Endodermal cell (in vitro differentiated cells): Measurements from ENCODE around the gene TPBGL. TPM values are rescaled to one million over a fixed set of nuclear protein-coding genes. Genes with fewer than 3 reads are reported as not detected.
A peak's percentile ranks its signal among the peaks of the same experiment; 100 is the strongest.

ENCODE experiments used
- DNase-seq: peaks from one replicate; pipeline ENCODE4 v3.0.0-alpha.2; 2017
- H3K27ac ChIP-seq: 2 replicates; pipeline ENCODE4 v1.5.1; 2013; ENCODE audit warnings: mild to moderate bottlenecking, low read depth, low read length, moderate library complexity
- H3K27me3 ChIP-seq: 2 replicates; pipeline ENCODE4 v1.6.1; 2013; ENCODE audit warnings: mild to moderate bottlenecking, low read length, moderate library complexity; ENCODE audit not compliant: insufficient read depth, control insufficient read depth, poor library complexity, severe bottlenecking
- H3K36me3 ChIP-seq: 2 replicates; pipeline ENCODE4 v1.7.0; 2013; ENCODE audit warnings: mild to moderate bottlenecking, low read length, moderate library complexity; ENCODE audit not compliant: control insufficient read depth, insufficient read depth
- H3K4me1 ChIP-seq: one replicate; pipeline ENCODE4 v1.7.0; 2013; ENCODE audit warnings: low read length; ENCODE audit not compliant: control insufficient read depth, insufficient read depth
- H3K4me3 ChIP-seq: 2 replicates; pipeline ENCODE4 v1.5.1; 2013; ENCODE audit warnings: mild to moderate bottlenecking, low read length, moderate library complexity
- H3K9ac ChIP-seq: 2 replicates; pipeline ENCODE4 v1.6.1; 2013; ENCODE audit warnings: mild to moderate bottlenecking, low read length, moderate library complexity; ENCODE audit not compliant: poor library complexity, severe bottlenecking; ENCODE audit errors: extremely low read depth
- H3K9me3 ChIP-seq: 2 replicates; pipeline ENCODE4 v1.6.1; 2013; ENCODE audit warnings: mild to moderate bottlenecking, low read length, moderate library complexity; ENCODE audit not compliant: control insufficient read depth
- H3K27ac Mint-ChIP-seq: 2 replicates; pipeline ENCODE4 v1.8.0; 2020; ENCODE audit warnings: mixed read lengths
- H3K27me3 Mint-ChIP-seq: 2 replicates; pipeline ENCODE4 v1.8.0; 2021; ENCODE audit warnings: mild to moderate bottlenecking, mixed read lengths; ENCODE audit not compliant: insufficient read depth
- H3K36me3 Mint-ChIP-seq: 2 replicates; pipeline ENCODE4 v1.8.0; 2020; ENCODE audit warnings: low read depth, mixed read lengths
- H3K4me1 Mint-ChIP-seq: 2 replicates; pipeline ENCODE4 v1.8.0; 2020; ENCODE audit warnings: mixed read lengths
- H3K4me3 Mint-ChIP-seq: 2 replicates; pipeline ENCODE4 v1.8.0; 2020; ENCODE audit warnings: mild to moderate bottlenecking, moderate library complexity, mixed read lengths
- H3K9me3 Mint-ChIP-seq: 2 replicates; pipeline ENCODE4 v1.8.0; 2020; ENCODE audit warnings: mild to moderate bottlenecking, mixed read lengths
- CTCF ChIP-seq: fragments of 200-600 bp; sonication (generic); conservative IDR thresholded peaks from 2 replicates; pipeline ENCODE4 v1.5.0; 2021; ENCODE audit warnings: antibody characterized with exemption, mild to moderate bottlenecking
- WGBS, 2 experiments: methylation state at CpG; one replicate each; pipeline versions ENCODE4 v1.1.5 to v1.1.7; 2013; ENCODE audit warnings: missing lambda C conversion rate in 2 of 2, mixed read lengths in 1 of 2; ENCODE audit not compliant: insufficient coverage in 1 of 2, insufficient read length in 1 of 2; 5-methylcytosine and 5-hydroxymethylcytosine counted together
- total RNA-seq, 2 donors: library from RNA; stranded (reverse); fragmentation: NEBNext Ultra II Directional in 1 of 2; extraction: Animal tissue kit (Norgen Biotek cat#: 25700) in 1 of 2; gene quantifications; 2 replicates in 1 of 2; 3 replicates in 1 of 2; pipeline ENCODE4 v1.2.1, GENCODE V29; 2021

The TPBGL gene
- total RNA-seq, 2 donors from 2014 or later = 0.13 TPM; not detected in 1

DNA sequence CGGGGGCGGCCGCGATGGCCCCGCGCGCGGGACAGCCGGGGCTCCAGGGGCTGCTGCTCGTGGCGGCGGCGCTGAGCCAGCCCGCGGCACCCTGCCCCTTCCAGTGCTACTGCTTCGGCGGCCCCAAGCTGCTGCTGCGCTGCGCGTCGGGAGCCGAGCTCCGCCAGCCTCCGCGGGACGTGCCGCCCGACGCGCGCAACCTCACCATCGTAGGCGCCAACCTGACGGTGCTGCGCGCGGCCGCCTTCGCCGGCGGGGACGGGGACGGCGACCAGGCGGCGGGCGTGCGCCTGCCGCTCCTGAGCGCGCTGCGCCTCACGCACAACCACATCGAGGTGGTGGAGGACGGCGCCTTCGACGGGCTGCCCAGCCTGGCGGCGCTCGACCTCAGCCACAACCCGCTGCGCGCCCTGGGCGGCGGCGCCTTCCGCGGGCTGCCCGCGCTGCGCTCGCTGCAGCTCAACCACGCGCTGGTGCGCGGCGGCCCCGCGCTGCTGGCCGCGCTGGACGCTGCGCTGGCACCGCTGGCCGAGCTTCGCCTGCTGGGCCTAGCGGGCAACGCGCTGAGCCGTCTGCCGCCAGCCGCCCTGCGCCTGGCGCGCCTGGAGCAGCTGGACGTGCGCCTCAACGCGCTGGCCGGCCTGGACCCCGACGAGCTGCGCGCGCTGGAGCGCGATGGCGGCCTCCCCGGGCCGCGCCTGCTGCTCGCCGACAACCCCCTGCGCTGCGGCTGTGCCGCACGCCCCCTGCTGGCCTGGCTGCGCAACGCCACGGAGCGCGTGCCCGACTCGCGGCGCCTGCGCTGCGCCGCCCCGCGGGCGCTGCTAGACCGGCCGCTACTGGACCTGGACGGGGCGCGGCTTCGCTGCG, 697 bp downstream of the TPBGL start:
- Mint-ChIP-seq H3K36me3 (no peaks in the 10 kb centered on the region), H3K9me3 (no peaks in the 10 kb centered on the region), H3K27me3 (peaks cover 74% of the 10 kb centered on the region), H3K4me1 (peaks cover 4% of the 10 kb centered on the region), H3K27ac (no peak overlapping the region), H3K4me3 (peak overlapping the region; percentile 54)
- Histone ChIP-seq H3K36me3 (no peaks in the 10 kb centered on the region), H3K9ac (no peak overlapping the region), H3K4me3 (peak overlapping the region; percentile 45), H3K27me3 (peaks cover 81% of the 10 kb centered on the region), H3K9me3 (no peaks in the 10 kb centered on the region), H3K4me1 (peaks cover 4% of the 10 kb centered on the region), H3K27ac (no peak overlapping the region)
- 1% methylated on average over 27 to 140 of the region's 140 CpGs for WGBS, 2 experiments
- peak; percentile 94 for TF ChIP-seq CTCF
- peak; percentile 97 for DNase-seq

GRCh38 chr11:75241906-75242644, 1.5 kb downstream of the TPBGL start:
- Histone ChIP-seq H3K27ac (no peak overlapping the region), H3K9ac (no peak overlapping the region), H3K4me3 (no peak overlapping the region), H3K36me3 (no peaks in the 10 kb centered on the region), H3K9me3 (no peaks in the 10 kb centered on the region), H3K27me3 (peaks cover 81% of the 10 kb centered on the region), H3K4me1 (peaks cover 4% of the 10 kb centered on the region)
- H3K4me1 Mint-ChIP-seq = peaks cover 4% of the 10 kb centered on the region
- no peak overlapping the region for H3K27ac Mint-ChIP-seq
- no peak for DNase-seq
- 10 to 13% methylated on average over 31 to 72 of the region's 72 CpGs for WGBS, 2 experiments
- H3K9me3 Mint-ChIP-seq = no peaks in the 10 kb centered on the region
- peak overlapping the region; percentile 48 for H3K4me3 Mint-ChIP-seq
- no peaks in the 10 kb centered on the region for H3K36me3 Mint-ChIP-seq
- H3K27me3 Mint-ChIP-seq = peaks cover 76% of the 10 kb centered on the region
- no peak for TF ChIP-seq CTCF

- H3K36me3 ChIP-seq = no peaks in the 10 kb centered on the region
- Mint-ChIP-seq H3K27ac (no peak overlapping the region), H3K4me1 (peaks cover 4% of the 10 kb centered on the region), H3K27me3 (peaks cover 67% of the 10 kb centered on the region), H3K9me3 (no peaks in the 10 kb centered on the region), H3K4me3 (peak overlapping the region; percentile 48), H3K36me3 (no peaks in the 10 kb centered on the region)
- no peak overlapping the region for H3K9ac ChIP-seq
- H3K4me3 ChIP-seq = no peak overlapping the region
- no peak overlapping the region for H3K27ac ChIP-seq
- DNase-seq = peak; percentile 44
- 89 to 100% methylated on average over 2 to 16 of the region's 16 CpGs for WGBS, 2 experiments
- peaks cover 4% of the 10 kb centered on the region for H3K4me1 ChIP-seq
- no peaks in the 10 kb centered on the region for H3K9me3 ChIP-seq
- H3K27me3 ChIP-seq = peaks cover 72% of the 10 kb centered on the region
- no peak for TF ChIP-seq CTCF
These were observed 2.4 kb downstream of the TPBGL start for GRCh38 chr11:75242722-75243600.
